AG20443 (cell line): ENCODE measurements around the gene CTPS2.
"Not testable (repeated sequence)": the region's sequence is repeated elsewhere in the genome, so short reads cannot be mapped to it uniquely, and the experiment has no call there.

Experiments
- DNase-seq: peaks from one replicate; pipeline ENCODE4 v3.0.0; 2012; ENCODE audit warnings: low spot score, mixed read lengths

Gene CTPS2

DNA sequence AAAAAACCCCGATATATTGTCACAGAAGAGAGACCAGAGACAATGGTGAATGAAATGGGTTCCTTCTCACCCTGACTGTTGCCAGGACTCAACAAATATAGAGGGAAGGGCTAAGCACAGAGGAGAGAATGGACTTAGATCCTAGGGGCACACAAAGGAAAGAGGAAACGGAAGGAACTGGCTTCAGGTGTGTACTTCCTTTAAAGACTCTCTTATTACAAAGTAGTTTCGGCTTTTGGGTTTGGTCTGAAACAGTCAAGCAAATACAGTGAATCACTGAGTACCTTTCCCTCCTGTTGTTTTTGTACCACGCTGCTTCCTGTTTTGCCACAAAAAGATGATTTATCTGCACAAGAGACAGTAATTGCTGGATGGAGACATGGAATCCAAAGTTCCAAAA lies 108.6 kb downstream of the CTPS2 start:
- DNase-seq = no peak

GRCh38 chrX:16603235-16603634 lies 109.2 kb downstream of the CTPS2 start:
- not testable (repeated sequence) for DNase-seq

DNA sequence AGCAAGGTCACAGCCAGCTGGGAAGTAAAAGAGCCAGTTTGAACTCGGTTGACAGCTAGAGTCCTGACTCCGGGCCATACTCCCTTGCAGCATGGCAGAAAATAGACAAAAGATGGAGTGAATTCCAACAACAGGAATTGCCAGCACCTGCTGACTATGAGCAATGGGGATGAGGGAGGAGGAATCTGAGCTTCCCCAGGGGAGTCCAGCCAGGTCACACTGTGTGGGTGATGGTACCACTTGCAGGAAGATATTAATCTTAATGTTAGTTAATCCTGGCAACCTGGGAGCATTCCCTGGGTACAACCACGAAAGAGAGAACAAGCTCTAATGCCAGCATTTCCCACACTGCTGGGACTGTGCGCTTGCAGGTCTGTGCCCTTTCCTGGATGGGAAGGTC lies 110.6 kb downstream of the CTPS2 start:
- DNase-seq = no peak

DNA sequence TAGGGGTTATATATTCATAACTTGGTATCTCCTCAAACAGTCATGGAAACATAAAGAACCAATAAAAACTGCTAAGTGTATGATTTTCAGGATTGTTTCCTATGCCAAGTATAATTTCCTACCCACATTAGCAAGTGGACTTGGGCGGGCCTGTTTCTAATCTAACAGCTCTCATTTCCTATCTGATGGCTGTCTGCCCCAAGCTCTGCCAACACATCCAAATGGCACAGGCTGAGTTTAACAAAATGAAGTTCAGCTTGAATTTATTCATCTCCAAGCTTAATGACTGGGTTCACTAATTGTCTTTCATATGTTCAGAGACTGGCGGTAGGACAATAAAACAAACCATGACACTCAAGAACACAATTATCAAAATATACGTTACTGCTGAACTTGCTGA lies 118.0 kb downstream of the CTPS2 start:
- DNase-seq = no peak

DNA sequence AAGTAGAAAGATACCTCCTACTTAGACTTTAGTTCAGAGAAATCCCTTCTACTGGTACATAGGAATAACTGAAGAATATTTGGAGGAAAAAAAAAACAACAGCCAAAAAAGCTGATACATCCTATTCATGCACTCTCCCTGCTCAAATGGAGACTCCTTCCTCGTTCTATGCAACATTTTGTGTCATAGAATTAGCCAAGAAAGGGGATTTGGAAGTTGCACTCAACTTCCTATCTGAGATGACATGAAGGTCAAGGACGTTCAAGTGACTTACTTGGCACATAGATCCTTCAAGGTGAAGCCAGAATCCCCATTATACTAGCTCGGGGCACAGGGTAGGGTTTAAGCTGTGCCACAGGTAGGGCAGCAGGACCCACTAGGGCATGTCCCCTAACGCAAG lies 118.7 kb downstream of the CTPS2 start:
- DNase-seq = no peak

DNA sequence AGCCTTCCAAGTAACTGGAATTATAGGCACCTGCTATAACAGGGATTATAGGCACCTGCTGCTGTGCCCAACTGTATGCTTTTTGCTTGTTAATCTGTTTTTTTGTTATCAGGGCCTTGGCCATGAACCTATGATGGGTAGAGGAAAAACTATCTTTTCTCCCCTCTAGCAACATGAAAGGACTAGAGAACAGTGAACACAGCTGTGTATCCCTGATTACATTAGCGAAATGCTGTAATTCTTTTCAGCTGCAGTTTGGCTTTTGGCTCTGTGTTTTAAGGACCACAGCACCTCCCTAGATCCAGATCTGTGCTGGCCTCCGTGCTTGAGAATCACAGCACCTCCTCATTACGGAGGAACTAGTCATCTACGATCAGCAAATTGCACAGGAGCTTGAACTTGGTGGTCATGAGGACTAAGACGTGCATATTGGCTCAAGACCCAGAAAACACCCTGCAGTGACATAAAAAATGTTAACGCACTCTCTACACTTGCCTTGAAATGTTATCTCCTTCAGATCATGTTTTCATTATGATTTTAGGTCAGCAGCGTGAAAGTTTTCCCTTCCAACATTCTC lies 120.2 kb downstream of the CTPS2 start:
- no peak for DNase-seq

DNA sequence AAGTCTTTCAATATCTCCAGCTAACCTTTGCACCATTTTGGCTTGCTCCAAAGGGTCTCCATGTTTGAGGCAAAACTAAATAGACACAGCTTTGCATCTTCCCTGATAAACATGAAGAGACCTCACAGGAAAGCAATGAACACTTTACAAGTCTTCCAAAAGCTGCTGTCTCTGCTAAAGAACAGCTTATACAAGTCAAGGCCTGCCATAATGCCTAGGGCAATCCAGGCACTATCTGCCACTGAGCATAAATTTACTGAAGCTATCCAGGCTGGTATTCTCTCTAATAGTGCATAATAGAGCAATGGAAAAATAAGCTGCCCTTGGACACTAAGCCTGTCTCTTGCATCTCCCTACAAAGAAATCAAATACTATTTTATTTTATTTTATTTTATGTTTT lies 122.6 kb downstream of the CTPS2 start:
- DNase-seq = no peak

- peak; percentile 21 for DNase-seq
These were observed 123.3 kb downstream of the CTPS2 start for GRCh38 chrX:16589211-16589610.

DNA sequence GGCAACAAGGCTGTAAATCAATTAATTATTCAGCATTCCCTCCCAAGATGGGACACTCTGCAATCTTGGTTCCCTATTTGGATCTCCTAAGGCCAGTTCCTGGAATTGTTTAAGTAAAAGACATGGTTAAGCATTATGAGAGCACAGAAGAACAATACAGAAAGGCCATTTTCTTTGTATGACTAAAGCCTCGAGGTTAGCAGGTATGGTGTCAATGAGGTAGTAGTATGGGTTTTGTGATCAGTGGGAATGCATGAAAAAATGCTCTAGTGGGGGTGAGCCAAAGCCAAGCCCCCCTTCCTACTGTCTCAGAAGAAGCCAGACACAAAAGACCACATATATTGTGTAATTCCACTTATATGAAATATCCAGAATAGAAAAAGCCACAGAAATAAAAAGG lies 124.2 kb downstream of the CTPS2 start:
- DNase-seq = no peak

- no peak for DNase-seq
These were observed 124.6 kb downstream of the CTPS2 start for GRCh38 chrX:16587836-16588235.

DNA sequence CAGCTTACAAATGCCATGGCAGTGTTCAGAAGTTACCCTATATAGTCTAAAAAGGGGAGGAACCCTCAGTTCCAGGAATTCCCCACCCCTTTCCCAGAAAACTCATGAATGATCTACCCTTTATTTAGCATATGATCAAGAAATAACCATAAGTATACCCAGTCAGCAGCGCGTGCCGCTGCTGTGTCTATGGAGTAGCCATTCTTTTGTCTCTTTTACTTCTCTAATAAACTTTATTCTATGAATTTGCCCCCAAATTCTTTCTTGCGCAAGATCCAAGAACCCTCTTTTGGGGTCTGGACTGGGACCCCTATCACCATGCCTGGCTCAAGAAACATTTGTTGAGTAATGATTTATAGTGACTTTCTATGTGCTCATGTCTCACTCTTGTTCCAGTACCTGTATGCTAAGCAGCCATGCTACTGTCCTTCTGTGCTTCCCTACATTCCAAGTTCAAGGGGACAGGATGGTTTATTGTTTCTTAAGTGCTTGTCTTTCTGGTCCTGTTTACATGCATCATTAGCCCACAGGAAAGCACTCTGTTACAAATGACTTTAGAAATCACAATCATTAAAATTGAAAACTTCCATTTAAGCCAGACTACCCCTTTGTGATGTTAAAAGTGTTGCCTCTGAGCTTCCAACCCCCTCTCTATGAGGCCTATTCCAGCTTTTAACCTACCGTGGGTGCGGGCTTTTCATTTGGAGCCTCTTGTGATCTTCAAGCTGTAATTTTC lies 125.9 kb downstream of the CTPS2 start:
- DNase-seq = no peak

DNA sequence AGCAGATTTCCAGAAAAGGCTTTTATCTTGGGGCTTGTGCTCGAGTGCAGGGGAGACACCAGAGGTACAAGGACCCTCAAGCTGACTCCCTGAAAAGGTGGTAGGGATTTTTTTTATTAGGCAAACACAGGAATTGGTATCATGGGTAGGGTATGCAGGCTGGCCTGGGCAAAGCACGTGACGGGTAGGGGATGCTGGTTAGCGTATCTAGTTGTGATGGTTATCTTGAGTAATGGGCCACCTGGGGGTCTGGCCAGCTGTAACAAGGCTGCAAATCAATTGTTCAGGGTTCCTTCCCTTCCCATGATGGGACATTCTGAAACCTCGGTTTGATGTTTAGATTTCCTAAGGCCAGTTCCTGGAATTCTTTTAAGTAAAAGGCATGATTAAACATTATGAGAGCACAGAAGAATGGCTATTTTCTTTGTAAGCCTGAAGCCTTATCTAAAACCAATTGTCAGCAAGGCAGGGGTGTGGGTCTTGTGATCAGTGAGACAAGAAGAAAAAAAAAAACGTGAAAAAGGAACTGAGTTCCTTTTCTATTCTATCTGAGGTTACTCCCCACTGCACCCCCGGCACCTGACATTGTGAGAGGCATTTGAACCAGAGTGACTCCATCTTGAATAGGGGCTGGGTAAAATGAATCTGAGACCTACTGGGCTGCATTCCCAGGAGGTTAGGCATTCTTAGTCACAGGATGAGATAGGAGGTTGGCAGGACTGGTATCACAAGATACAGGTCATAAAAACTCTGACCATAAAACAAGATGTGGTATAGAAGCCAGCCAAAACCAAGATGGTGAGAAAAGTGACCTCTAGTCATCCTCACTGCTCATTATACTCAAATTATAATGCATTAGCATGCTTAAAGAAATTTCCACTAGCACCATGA lies 126.7 kb downstream of the CTPS2 start:
- no peak for DNase-seq

GRCh38 chrX:16580004-16580797 lies 132.3 kb downstream of the CTPS2 start:
- DNase-seq = not testable (repeated sequence)

DNA sequence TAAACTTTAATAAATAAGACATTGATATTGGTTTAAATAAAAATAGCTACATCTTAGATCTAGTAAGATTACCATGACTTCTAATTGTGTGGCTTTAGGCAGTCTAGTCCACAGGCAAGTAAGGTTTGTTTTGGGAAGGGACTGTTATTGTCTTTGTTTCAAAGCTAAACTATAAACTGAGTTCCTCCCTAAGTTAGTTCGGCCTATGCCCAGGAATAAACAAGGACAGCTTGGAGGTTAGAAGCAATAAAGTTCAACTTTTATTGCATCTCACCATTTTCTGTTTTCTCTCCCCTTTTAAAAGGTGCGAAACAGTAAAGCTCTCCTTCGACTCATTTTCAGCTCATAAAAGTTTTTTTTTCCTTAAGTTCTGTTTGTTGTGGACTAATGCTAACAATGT lies 133.0 kb downstream of the CTPS2 start:
- DNase-seq = no peak

- peak; percentile 14 for DNase-seq
These were observed 134.3 kb downstream of the CTPS2 start for GRCh38 chrX:16578218-16578617.

- no peak for DNase-seq
These were observed 134.9 kb downstream of the CTPS2 start for GRCh38 chrX:16577483-16578029.

DNA sequence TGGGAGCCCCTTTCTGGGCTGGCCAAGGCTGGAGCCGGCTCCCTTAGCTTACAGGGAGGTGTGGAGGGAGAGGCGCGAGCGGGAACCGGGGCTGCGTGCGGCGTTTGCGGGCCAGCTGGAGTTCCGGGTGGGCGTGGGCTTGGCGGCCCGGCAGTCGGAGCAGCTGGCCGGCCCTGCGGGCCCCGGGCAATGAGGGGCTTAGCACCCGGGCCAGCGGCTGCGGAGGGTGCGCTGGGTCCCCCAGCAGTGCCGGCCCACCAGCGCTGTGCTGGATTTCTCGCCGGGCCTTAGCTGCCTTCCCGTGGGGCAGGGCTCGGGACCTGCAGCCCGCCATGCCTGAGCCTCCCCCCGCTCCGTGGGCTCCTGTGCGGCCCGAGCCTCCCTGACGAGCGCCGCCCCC lies 137.1 kb downstream of the CTPS2 start:
- DNase-seq = not testable (repeated sequence)

DNA sequence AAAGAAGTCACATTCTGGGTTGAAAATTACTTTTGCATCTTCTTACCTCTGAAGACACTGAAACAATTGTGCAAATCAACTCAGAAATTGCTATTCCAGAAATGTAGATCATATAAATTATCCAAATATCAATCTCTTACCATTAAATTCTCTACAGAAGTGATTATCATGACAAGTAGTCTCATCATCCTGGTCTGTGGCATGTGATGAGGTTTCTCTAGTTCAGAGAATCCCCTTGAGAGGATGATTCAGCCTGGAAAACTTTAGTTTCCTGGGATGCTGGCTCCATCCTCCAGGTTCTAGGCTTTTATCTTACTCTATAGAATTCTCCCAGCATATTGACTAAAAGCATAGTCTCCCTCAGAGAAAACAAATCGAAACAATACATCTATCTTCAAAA lies 138.7 kb downstream of the CTPS2 start:
- peak; percentile 58 for DNase-seq

DNA sequence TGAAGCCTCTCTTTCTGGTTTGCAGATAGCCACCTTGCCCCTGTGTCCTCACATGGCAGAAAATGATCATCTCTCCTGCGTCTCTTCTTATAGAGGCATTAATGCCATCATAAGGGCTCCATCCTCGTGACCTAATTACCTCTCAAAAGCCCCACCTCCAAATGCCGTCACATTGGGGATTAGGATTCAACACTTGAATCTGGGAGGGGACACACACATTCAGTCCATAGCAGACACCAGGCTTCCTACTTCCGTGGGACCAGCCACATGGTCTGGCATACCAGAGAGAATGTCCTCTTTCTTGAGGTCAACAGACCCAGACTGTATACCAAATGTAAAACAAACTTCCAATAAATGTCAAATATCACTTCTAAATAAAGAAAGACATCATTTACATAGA lies 144.8 kb downstream of the CTPS2 start:
- no peak for DNase-seq

DNA sequence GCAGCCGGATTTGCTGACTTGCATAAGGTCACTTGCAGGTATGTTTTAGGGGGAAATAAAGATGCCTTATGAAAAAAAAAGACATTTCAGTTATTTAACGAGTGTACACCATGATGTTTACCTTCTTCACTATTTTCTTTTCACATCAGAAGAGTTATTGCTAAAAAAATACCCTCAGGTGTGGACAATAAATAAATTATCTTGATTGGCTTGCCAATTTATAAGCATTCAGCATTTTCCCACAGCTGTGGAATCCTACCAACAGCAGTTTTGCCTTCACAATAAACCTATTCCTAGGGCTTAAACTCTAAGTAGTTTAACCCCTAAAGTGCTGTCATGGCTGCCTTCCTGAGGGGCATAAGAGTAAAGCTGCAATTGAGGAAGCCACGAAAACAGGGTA lies 145.9 kb downstream of the CTPS2 start:
- no peak for DNase-seq

GRCh38 chrX:16560173-16560572 lies 152.3 kb downstream of the CTPS2 start:
- DNase-seq = no peak

GRCh38 chrX:16559206-16559619 lies 153.3 kb downstream of the CTPS2 start:
- peak; percentile 38 for DNase-seq
